Small intestine (tissue), 7 donors: ENCODE results near the gene GPR137C. TPM values are rescaled to one million over a fixed set of nuclear protein-coding genes. Genes with fewer than 3 reads are reported as not detected.
"Not testable (repeated sequence)": the region's sequence is repeated elsewhere in the genome, so short reads cannot be mapped to it uniquely, and the experiment has no call there.

Experiments
- DNase-seq, 2 donors: peaks; one replicate each; pipeline versions ENCODE4 v3.0.0 to v3.0.0-alpha.2; 2013
- FAIRE-seq: peaks from 2 replicates; lab custom pipeline; 2012; peaks lifted over from hg19 to GRCh38; lab: Jason Lieb, UNC
- H3K27ac ChIP-seq, 3 donors: one replicate each; pipeline ENCODE4 v1.5.1; 2013; ENCODE audit warnings: low read length in 2 of 3, mild to moderate bottlenecking in 2 of 3, control low read depth in 1 of 3, inconsistent platforms in 1 of 3, low read depth in 1 of 3, moderate library complexity in 1 of 3
- H3K27me3 ChIP-seq, 3 donors: one replicate each; pipeline ENCODE4 v1.6.1; 2013; ENCODE audit warnings: low read length in 3 of 3, inconsistent platforms in 1 of 3; ENCODE audit not compliant: control insufficient read depth in 3 of 3, insufficient read depth in 3 of 3
- H3K36me3 ChIP-seq, 3 donors: one replicate each; pipeline ENCODE4 v1.6.1; 2013; ENCODE audit warnings: low read length in 3 of 3, inconsistent platforms in 1 of 3, low read depth in 1 of 3, mild to moderate bottlenecking in 1 of 3, moderate library complexity in 1 of 3; ENCODE audit not compliant: control insufficient read depth in 3 of 3, insufficient read depth in 2 of 3
- H3K4me1 ChIP-seq, 3 donors: one replicate each; pipeline ENCODE4 v1.6.1; 2013; ENCODE audit warnings: low read length in 2 of 3, inconsistent platforms in 1 of 3, low read depth in 1 of 3, mild to moderate bottlenecking in 1 of 3, moderate library complexity in 1 of 3; ENCODE audit not compliant: control insufficient read depth in 3 of 3, insufficient read depth in 2 of 3
- H3K4me3 ChIP-seq, 3 donors: one replicate each; pipeline ENCODE4 v1.5.1; 2013; ENCODE audit warnings: low read length in 3 of 3, control low read depth in 1 of 3, inconsistent platforms in 1 of 3, low read depth in 1 of 3, mild to moderate bottlenecking in 1 of 3, moderate library complexity in 1 of 3
- H3K9me3 ChIP-seq, 2 donors: one replicate each; pipeline ENCODE4 v1.6.1; 2013; ENCODE audit warnings: low read depth in 1 of 2, low read length in 1 of 2; ENCODE audit not compliant: control insufficient read depth in 2 of 2, insufficient read depth in 1 of 2
- WGBS, 3 donors: extraction: QIAGEN DNeasy Blood & Tissue Kit; methylation state at CpG; one replicate each; pipeline ENCODE4 v1.1.7; 2013; 5-methylcytosine and 5-hydroxymethylcytosine counted together
- polyA plus RNA-seq, 4 donors: library from polyadenylated mRNA; stranded (reverse) in 3 of 4; unstranded in 1 of 4; fragments of 200-250 nt in 3 of 4; fragments of 120-200 nt in 1 of 4; gene quantifications; one replicate each; pipeline versions ENCODE4 v1.2.1 to v1.2.3, GENCODE V29; 2013
- donor health status: healthy with polysubstance abuse.
- donor health status: control.
- donor health status: control.
- donor health status: Bipolar disorder and iron deficiency.
- donor health status: healthy.

Gene GPR137C
- polyA plus RNA-seq, 4 donors = 0.72 to 2.0 TPM; not detected in 2

- Histone ChIP-seq H3K27ac (peak overlapping the region; percentile 79 to 94 (median 90)), H3K9me3 (no peaks in the 10 kb centered on the region), H3K4me1 (peaks cover 0 to 15% (median 0%) of the 10 kb centered on the region in 3 donors), H3K4me3 (peak overlapping the region; percentile 57 to 78 (median 64)), H3K36me3 (no peaks in the 10 kb centered on the region), H3K27me3 (no peaks in the 10 kb centered on the region)
- WGBS, 3 donors = 0 to 1% (median 1%) methylated on average over 8 of the region's 8 CpGs
- peak in 1 of 2 donors; percentile 47 for DNase-seq
- no peak for FAIRE-seq
These were observed 957 bp upstream of the GPR137C start for GRCh38 chr14:52551696-52552062.

GRCh38 chr14:52553002-52553670 lies 500 bp downstream of the GPR137C start:
- Histone ChIP-seq H3K4me3 (peak overlapping the region; percentile 70 to 80 (median 75)), H3K4me1 (peaks cover 0 to 15% (median 0%) of the 10 kb centered on the region in 3 donors), H3K36me3 (no peaks in the 10 kb centered on the region), H3K27ac (peak overlapping the region in 2 of 3 donors; percentile 11 to 77), H3K27me3 (no peaks in the 10 kb centered on the region), H3K9me3 (peaks cover 0 to under 1% of the 10 kb centered on the region in 2 donors)
- DNase-seq (peak; percentile 9 to 66), FAIRE-seq (no peak)
- WGBS, 3 donors = 0 to 2% (median 1%) methylated on average over 37 to 69 of the region's 69 CpGs

- Histone ChIP-seq H3K27ac (peak overlapping the region in 1 of 3 donors; percentile 23), H3K27me3 (no peaks in the 10 kb centered on the region), H3K9me3 (peaks cover 0 to 4% of the 10 kb centered on the region in 2 donors), H3K36me3 (no peaks in the 10 kb centered on the region), H3K4me1 (peaks cover 0 to 15% (median 0%) of the 10 kb centered on the region in 3 donors), H3K4me3 (peak overlapping the region; percentile 70 to 80 (median 75))
- WGBS, 3 donors = 4 to 5% (median 4%) methylated on average over 22 of the region's 22 CpGs
- DNase-seq = peak; percentile 89 to 95
- no peak for FAIRE-seq
These were observed 1.3 kb downstream of the GPR137C start for GRCh38 chr14:52553671-52554575.

GRCh38 chr14:52558688-52559087 lies 6.1 kb downstream of the GPR137C start:
- Histone ChIP-seq H3K27me3 (no peaks in the 10 kb centered on the region), H3K36me3 (no peaks in the 10 kb centered on the region), H3K9me3 (peaks cover 0 to 6% of the 10 kb centered on the region in 2 donors), H3K27ac (no peak overlapping the region), H3K4me1 (peaks cover 0 to 5% (median 0%) of the 10 kb centered on the region in 3 donors), H3K4me3 (no peak overlapping the region)
- DNase-seq (no peak), FAIRE-seq (no peak)
- 92 to 96% (median 93%) methylated on average over 2 of the region's 2 CpGs for WGBS, 3 donors

- WGBS, 3 donors = 45 to 68% (median 67%) methylated on average over 2 of the region's 2 CpGs
- FAIRE-seq (no peak), DNase-seq (no peak)
- no peaks in the 10 kb centered on the region for H3K27me3 ChIP-seq
- peaks cover 0 to 5% of the 10 kb centered on the region in 2 donors for H3K9me3 ChIP-seq
- H3K27ac ChIP-seq = no peak overlapping the region
- no peaks in the 10 kb centered on the region for H3K36me3 ChIP-seq
- no peak overlapping the region for H3K4me3 ChIP-seq
- H3K4me1 ChIP-seq = no peaks in the 10 kb centered on the region
These were observed 10.5 kb downstream of the GPR137C start for GRCh38 chr14:52563120-52563519.

- not testable (repeated sequence) for H3K4me3 ChIP-seq, H3K9me3 ChIP-seq, H3K4me1 ChIP-seq, H3K27me3 ChIP-seq, FAIRE-seq, H3K36me3 ChIP-seq, DNase-seq, H3K27ac ChIP-seq
- 88 to 93% (median 90%) methylated on average over 7 of the region's 7 CpGs for WGBS, 3 donors
These were observed 15.8 kb downstream of the GPR137C start for GRCh38 chr14:52568454-52568853.

- DNase-seq = no peak
- H3K9me3 ChIP-seq = no peaks in the 10 kb centered on the region
- H3K36me3 ChIP-seq = no peaks in the 10 kb centered on the region
- no peak for FAIRE-seq
- H3K4me1 ChIP-seq = no peaks in the 10 kb centered on the region
- no peaks in the 10 kb centered on the region for H3K27me3 ChIP-seq
- H3K27ac ChIP-seq = no peak overlapping the region
- H3K4me3 ChIP-seq = no peak overlapping the region
- WGBS, 3 donors = 85 to 91% (median 91%) methylated on average over 2 of the region's 2 CpGs
These were observed 23.2 kb downstream of the GPR137C start for GRCh38 chr14:52575858-52576257.

- Histone ChIP-seq H3K36me3 (no peaks in the 10 kb centered on the region), H3K4me1 (no peaks in the 10 kb centered on the region), H3K4me3 (no peak overlapping the region), H3K9me3 (no peaks in the 10 kb centered on the region), H3K27ac (no peak overlapping the region), H3K27me3 (no peaks in the 10 kb centered on the region)
- DNase-seq (no peak), FAIRE-seq (no peak)
These were observed 30.9 kb downstream of the GPR137C start for GRCh38 chr14:52583544-52583943.
